Placental epithelial cell (primary cell): ENCODE results near the gene SNRNP40. TPM values are rescaled to one million over a fixed set of nuclear protein-coding genes. Genes with fewer than 3 reads are reported as not detected.

Experiments used
- total RNA-seq: library from RNA; depleted of rRNA; stranded (reverse); fragments of >200 nt; gene quantifications from 2 replicates; pipeline ENCODE4 v1.2.3, GENCODE V29; 2012

Gene SNRNP40
- 64.8 and 70.7 TPM in 2 replicates for total RNA-seq

DNA sequence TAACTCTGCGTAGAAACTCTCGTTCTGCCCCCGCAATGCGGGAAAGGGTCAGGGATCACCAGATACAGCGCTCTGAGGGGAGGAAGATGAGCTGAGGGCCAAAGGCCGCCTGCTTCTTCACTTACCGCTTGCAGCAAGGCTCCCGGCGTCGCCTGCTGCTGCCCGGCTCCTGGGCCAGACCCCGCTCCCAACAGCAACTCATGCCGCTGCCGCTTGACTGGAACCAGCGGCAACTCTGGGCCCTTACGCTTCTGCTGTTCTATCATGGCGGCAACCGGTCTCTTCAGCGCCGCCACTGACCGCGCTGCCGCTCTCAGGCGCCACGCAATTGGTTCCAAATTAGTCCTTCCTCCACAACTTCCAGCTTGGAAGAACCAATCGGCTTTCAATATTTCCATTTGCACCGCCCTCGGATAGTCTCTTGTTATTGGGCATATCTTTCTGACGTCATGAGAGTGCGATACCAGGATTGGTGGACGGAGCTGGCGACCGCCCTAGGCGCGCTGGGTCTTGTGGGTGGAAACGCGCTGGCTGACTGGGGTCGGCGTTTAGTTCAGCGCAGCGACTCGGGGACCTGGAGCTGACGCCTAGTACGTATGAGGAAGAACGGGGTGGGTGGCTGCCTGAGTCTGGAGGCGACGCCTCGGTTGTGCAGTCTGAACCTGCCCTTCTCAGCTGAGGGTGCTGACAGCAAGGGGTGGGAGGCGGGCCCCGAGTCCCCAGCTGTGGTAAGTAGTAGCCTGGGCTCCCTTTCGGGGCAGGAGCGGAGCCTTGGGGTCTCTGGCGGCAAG, at the start of gene SNRNP40, which contains the start of gene ZCCHC17:
SNRNP40 (minus strand) TSS at position 303 of the 791 bp plus-strand sequence; CDS start at position 266, 37 bp downstream.
ZCCHC17 (plus strand) TSS at position 547 of the 791 bp plus-strand sequence. CDS start 13,067 bp downstream, outside the sequence.

DNA sequence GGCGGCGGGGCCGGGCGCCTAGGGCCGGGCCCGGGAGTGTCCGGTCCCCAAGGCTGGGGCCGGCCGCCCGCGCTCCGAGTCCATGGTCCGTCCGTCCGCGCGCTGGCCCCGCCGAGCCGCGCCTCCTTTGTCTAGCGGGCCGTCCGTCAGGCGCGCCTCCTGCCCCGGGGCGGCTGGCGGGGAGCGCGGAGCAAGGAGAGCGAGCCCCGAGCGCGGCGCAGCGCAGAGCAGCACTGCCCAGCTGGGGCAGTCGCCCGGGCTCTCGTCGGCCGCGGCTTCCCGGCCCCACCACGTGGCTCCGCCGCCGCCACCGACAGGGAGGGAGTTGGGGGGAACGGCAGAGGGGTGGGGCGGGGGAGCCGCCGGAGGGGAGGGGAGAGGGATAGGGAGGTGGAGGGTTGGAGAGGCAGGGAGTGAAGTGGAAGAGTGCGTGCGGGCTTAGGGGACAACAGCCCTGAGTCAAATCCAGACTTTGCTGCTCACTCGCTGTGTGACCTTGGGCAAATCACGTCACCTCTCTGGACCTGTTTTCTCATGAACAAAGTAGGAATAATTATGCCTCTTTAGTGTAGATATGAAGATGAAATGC, 56.8 kb downstream of the SNRNP40 start, which contains the start of gene NKAIN1:
NKAIN1 (minus strand) TSS at position 235 of the 589 bp plus-strand sequence. CDS start 340 bp downstream, outside the sequence.

Other genes starting within 250 kb of the SNRNP40 start
- gene PUM1, start 231.1 kb downstream of the SNRNP40 start, total RNA-seq = 86.1 and 110 TPM in 2 replicates
- 0.11 and 0.79 TPM in 2 replicates for gene NKAIN1, start 56.9 kb downstream of the SNRNP40 start, total RNA-seq
- 24.2 and 26.3 TPM in 2 replicates for gene ZCCHC17, start 244 bp upstream of the SNRNP40 start, total RNA-seq
- 1.5 and 1.6 TPM in 2 replicates for gene FABP3, start 76.3 kb upstream of the SNRNP40 start, total RNA-seq
- gene SERINC2, start 116.4 kb upstream of the SNRNP40 start, total RNA-seq = 12.2 and 54.7 TPM in 2 replicates